GM15510 (cell line): ENCODE results near the gene LAMC1.

Source experiments
- POLR2A ChIP-seq: IDR thresholded peaks from 3 replicates; pipeline ENCODE4 v1.6.1; 2011; ENCODE audit warnings: borderline replicate concordance; ENCODE audit not compliant: insufficient read length; ENCODE audit errors: extremely low read depth

The LAMC1 gene

GRCh38 chr1:183129921-183130690 is 106.9 kb downstream of the LAMC1 start:
- TF ChIP-seq POLR2A: no peak

DNA sequence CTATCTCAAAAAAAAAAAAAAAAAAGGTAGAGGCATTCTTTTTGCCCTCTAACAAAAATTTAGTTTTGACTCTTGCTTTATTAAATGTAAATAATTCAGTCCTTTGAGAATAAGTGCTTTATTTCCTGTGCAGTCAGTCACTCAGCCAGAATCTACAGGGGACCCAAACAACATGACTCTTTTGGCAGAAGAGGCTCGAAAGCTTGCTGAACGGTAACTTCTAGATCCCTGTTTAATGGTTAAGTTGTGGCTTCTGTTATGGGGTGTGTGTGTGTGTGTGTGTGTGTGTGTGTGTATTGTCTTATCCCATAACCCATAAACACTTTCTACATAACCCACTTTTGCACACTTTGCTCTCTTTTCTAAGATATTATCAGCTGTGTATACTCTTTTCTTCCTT is 107.9 kb downstream of the LAMC1 start:
- no peak for TF ChIP-seq POLR2A

DNA sequence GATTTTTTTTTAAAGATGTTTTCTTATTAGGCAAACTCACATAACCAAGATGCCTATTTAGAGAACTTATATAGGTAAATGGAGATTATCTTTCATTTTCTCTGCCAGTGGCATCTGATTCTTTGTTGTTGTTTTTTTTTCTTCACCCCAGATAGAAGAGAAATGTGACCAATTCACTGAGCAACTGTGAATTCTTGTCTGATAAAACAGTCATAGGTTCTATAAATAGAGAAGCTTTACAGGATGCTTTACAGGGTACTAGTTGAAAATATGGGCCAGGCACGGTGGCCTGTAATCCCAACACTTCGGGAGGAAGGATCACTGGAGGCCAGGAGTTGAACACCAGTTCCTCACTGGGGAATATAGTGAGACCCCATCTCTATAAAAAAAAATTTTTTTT is 112.1 kb downstream of the LAMC1 start:
- TF ChIP-seq POLR2A: no peak

DNA sequence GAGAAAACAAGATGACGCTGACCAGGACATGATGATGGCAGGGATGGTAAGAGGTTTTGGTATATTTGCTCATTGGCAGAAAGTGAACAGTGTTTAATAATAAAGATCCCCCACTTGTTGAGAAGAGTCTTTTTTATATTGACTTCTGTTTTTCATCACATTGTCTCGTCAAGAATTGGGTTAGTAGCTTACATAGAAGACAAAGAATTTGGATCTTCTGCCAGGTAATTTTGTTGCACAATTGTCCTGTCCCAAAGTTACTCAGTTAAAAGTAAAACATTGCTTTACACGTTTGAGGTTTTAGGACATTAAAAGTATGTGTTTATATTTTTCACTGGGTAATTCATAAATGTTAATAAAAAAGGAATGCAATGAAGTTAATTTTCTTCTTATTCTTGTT is 114.6 kb downstream of the LAMC1 start:
- no peak for TF ChIP-seq POLR2A

DNA sequence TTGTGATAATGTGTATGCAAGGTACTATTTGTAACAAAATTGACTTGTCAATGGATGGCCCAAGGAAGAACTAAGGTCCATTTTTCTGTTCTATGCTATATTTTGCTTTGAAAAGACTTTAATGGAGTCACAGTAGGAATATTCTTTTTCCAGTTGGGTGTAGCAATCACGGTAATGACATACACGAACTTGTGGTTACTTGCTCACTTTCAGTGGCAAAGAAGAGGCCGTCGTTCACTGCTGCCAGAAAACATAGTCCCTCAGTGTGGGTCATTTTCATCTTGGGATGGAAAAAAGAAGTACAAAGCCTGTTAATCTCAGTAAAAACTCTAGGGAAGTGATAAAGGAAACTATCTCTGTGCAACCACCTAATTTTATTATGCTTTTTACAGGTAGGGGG is 115.1 kb downstream of the LAMC1 start:
- no peak for TF ChIP-seq POLR2A

- TF ChIP-seq POLR2A: no peak
Measured at GRCh38 chr1:183139281-183139942, 116.2 kb downstream of the LAMC1 start.

- TF ChIP-seq POLR2A: no peak
Measured at GRCh38 chr1:183140633-183141032, 117.4 kb downstream of the LAMC1 start.

GRCh38 chr1:183142171-183142570 is 119.0 kb downstream of the LAMC1 start:
- TF ChIP-seq POLR2A: no peak

GRCh38 chr1:183143576-183144315 is 120.5 kb downstream of the LAMC1 start:
- TF ChIP-seq POLR2A: no peak

GRCh38 chr1:183144752-183145151 is 121.5 kb downstream of the LAMC1 start:
- no peak for TF ChIP-seq POLR2A

DNA sequence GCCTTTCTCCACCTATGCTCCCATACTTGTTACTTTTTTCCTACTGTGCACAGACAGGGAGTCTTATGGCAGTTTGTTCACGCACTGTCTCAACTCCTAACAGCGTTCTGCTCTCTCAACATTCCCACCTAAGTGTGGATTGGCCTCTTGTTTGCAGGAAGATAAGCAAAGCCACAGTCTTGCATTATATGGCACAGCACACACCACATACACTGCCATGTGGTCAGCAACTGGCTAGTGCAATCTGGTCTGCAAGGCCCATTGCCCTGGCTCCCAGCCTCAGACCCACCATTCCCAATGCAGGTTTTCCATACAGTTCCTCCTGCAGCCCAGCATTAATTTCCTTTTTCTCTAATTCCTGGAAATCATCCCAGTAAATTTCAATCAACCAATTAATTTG is 124.5 kb downstream of the LAMC1 start:
- TF ChIP-seq POLR2A: no peak

- no peak for TF ChIP-seq POLR2A
Measured at GRCh38 chr1:183148599-183148998, 125.4 kb downstream of the LAMC1 start.

DNA sequence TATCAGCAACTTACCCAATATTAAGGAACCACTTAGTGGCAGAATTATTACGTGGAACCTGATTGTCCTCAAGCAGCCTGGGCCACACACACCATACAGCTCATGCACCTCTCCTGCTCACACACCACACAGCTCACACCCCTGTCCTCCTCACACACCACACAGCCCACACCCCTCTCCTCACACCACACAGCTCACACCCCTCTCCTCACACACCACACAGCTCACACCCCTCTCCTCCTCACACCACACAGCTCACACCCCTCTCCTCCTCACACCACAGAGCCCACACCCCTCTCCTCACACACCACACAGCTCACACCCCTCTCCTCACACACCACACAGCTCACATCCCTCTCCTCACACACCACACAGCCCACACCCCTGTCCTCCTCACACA is 126.1 kb downstream of the LAMC1 start:
- no peak for TF ChIP-seq POLR2A

GRCh38 chr1:183150445-183150844 is 127.2 kb downstream of the LAMC1 start:
- TF ChIP-seq POLR2A: no peak

- no peak for TF ChIP-seq POLR2A
Measured at GRCh38 chr1:183152180-183152579, 129.0 kb downstream of the LAMC1 start.
